Activated CD8-positive, alpha-beta T cell treated with anti-CD3 and anti-CD28 coated beads for 36 hours (primary cell): ENCODE results near the gene TNK2. TPM values are rescaled to one million over a fixed set of nuclear protein-coding genes. Genes with fewer than 3 reads are reported as not detected.

Experiments used
- ATAC-seq: fragments of 200-7000 bp; cut with Tn5 transposase; one replicate; pipeline ENCODE4 v1.10.0; 2021; ENCODE audit warnings: mild to moderate bottlenecking, moderate library complexity
- CTCF ChIA-PET: fragments of 350-600 bp; sonication (Branson Sonifier 250); formaldehyde crosslinking; loops from one replicate; lab custom pipeline; 2021; ENCODE audit warnings: antibody characterized with exemption; lab: Charles Lee
- POLR2A ChIA-PET: fragments of 350-600 bp; sonication (Branson Sonifier 250); formaldehyde crosslinking; loops from one replicate; lab custom pipeline; 2021; ENCODE audit warnings: antibody characterized with exemption; lab: Charles Lee
- DNase-seq: peaks from one replicate; pipeline ENCODE4 v3.0.0-alpha.2; 2020
- H3K27ac Mint-ChIP-seq: one replicate; pipeline ENCODE4 v1.8.0; 2021; ENCODE audit warnings: mild to moderate bottlenecking, mixed read lengths
- H3K27me3 Mint-ChIP-seq: one replicate; pipeline ENCODE4 v1.8.0; 2021; ENCODE audit warnings: mixed read lengths
- H3K36me3 Mint-ChIP-seq: one replicate; pipeline ENCODE4 v1.8.0; 2021; ENCODE audit warnings: low read depth, mixed read lengths
- H3K4me1 Mint-ChIP-seq: one replicate; pipeline ENCODE4 v1.8.0; 2021; ENCODE audit warnings: low read depth, mixed read lengths
- H3K4me3 Mint-ChIP-seq: one replicate; pipeline ENCODE4 v1.8.0; 2021; ENCODE audit warnings: mild to moderate bottlenecking, moderate library complexity, mixed read lengths
- H3K9me3 Mint-ChIP-seq: one replicate; pipeline ENCODE4 v1.8.0; 2021; ENCODE audit warnings: mixed read lengths
- intact Hi-C: fragments of 100-400 bp; cut with micrococcal nuclease; formaldehyde crosslinking; loops from one replicate; pipeline ENCODE4 v1.10.0; 2022
- total RNA-seq, 2 experiments: library from RNA; stranded (reverse); gene quantifications; one replicate each; pipeline ENCODE4 v1.2.3, GENCODE V29; 2021
- TF ChIP-seq, protein P1 (sequence below): fragments of 200-600 bp; IDR thresholded peaks from one replicate; pipeline ENCODE4 v1.8.0; 2022; ENCODE audit warnings: antibody characterized with exemption, mild to moderate bottlenecking

Gene TNK2
- total RNA-seq, 2 experiments from 2014 or later: 41.9 to 43.0 TPM

DNA sequence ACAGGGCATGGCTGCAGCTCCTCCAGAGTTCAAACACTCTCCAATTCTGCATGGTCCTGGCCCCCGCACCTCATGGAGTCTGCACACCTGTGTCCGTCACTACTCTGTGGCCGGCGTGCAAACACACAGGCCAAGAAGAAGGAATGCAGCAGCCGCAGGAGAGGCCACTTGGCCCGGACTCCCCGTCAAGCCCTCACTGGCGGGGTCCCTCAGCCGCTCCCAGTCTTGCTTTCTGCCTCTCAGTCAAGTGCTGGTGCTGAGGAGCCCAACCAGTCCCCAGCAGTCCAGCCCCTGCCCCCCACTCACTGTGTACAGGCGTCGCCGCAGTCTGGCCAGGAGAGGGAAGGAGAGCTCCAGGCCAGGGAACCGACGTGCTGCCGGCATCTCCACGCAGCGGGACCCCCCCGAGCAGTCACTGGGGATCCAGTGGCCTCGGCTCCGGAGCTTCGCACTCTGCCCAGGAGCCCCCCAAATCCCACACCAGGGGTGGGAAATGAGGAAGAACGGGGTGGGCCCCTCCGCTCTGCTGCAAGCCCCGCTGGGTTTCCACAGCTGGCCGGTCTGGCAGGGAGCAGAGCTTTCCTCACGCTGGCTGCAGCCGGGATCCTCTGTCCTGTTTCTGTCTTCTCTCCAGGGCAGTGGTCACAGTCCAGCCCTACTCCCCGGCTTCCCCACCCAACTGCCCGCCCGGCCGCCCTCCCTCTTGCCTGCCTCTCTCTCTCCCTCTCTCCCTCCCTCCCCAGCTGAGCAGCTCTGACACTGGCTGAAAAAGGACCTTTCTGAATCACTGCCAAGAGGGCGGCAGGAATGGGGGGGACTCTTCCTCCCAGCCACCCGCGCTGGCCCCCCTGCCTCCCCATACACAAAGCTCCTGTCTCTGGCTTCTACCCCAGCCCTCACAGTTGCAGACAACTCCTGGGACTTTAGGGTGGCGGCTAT lies 16.0 kb downstream of the TNK2 start:
- TF ChIP-seq, protein P1, sequence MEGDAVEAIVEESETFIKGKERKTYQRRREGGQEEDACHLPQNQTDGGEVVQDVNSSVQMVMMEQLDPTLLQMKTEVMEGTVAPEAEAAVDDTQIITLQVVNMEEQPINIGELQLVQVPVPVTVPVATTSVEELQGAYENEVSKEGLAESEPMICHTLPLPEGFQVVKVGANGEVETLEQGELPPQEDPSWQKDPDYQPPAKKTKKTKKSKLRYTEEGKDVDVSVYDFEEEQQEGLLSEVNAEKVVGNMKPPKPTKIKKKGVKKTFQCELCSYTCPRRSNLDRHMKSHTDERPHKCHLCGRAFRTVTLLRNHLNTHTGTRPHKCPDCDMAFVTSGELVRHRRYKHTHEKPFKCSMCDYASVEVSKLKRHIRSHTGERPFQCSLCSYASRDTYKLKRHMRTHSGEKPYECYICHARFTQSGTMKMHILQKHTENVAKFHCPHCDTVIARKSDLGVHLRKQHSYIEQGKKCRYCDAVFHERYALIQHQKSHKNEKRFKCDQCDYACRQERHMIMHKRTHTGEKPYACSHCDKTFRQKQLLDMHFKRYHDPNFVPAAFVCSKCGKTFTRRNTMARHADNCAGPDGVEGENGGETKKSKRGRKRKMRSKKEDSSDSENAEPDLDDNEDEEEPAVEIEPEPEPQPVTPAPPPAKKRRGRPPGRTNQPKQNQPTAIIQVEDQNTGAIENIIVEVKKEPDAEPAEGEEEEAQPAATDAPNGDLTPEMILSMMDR: no peak
- H3K27me3 Mint-ChIP-seq: no peaks in the 10 kb centered on the region
- no peak overlapping the region for H3K27ac Mint-ChIP-seq
- no peak for ATAC-seq
- H3K9me3 Mint-ChIP-seq: no peaks in the 10 kb centered on the region
- no peak overlapping the region for H3K4me3 Mint-ChIP-seq
- H3K4me1 Mint-ChIP-seq: peaks cover 23% of the 10 kb centered on the region
- peaks cover 5% of the 10 kb centered on the region for H3K36me3 Mint-ChIP-seq
- DNase-seq: no peak
- intact Hi-C loops: no loop called here
- POLR2A ChIA-PET: interaction anchor here (1.4 to 3.4 kb wide), 2 partner anchors 15 to 23 kb away, joined by 5 to 14 read pairs; partner anchors contain the start of gene TNK2
- CTCF ChIA-PET: interaction anchor here (2.4 to 9.3 kb wide), 6 partner anchors 11 to 39 kb away, joined by 7 to 131 read pairs (median 74); partner anchors contain the start of gene TNK2

DNA sequence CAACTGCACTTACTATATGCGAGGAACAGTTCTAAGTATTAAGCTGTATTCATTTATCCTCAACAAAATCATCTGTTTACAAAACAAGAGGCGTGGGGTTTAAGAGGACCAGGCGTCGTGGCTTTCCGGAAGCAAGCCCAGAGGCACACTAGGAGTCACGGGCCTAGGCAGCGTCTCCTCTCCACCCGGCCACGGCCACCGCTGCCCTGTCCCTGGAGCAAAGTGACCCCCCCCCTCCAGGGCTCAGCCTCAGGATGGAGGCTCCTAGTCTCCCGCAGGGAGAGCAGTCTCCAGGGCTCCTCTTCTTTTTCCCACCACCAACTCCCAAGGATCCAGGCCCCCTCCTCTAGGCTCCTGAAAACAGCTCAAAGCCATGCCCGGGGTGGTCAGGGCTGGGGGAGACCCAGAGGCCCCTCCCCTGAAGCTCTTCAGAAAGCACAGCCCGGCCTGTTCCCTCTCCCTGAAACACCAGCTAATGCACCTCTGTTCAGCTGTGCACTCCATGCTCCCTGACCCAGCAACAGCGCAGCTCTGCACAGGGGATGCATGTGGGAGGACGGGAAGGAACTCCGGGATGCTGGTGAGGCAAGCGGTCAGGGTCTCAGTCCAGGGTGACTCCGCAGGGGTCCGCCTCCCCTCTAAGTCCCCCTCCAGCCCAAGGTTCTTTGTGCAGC lies 16.8 kb downstream of the TNK2 start:
- intact Hi-C loops: no loop called here
- Mint-ChIP-seq H3K4me1 (peaks cover 14% of the 10 kb centered on the region), H3K4me3 (no peak overlapping the region), H3K27me3 (no peaks in the 10 kb centered on the region), H3K36me3 (peaks cover 7% of the 10 kb centered on the region), H3K9me3 (no peaks in the 10 kb centered on the region), H3K27ac (no peak overlapping the region)
- DNase-seq (no peak), ATAC-seq (no peak)
- CTCF ChIA-PET: interaction anchor here (2.4 to 9.3 kb wide), 4 partner anchors 16 to 31 kb away, joined by 7 to 131 read pairs (median 104); partner anchors contain the start of gene TNK2
- TF ChIP-seq, protein P1: no peak
- POLR2A ChIA-PET: interaction anchor here (1.4 kb wide), 1 partner anchor 16 kb away, joined by 5 read pairs; the partner anchor contains the start of gene TNK2

DNA sequence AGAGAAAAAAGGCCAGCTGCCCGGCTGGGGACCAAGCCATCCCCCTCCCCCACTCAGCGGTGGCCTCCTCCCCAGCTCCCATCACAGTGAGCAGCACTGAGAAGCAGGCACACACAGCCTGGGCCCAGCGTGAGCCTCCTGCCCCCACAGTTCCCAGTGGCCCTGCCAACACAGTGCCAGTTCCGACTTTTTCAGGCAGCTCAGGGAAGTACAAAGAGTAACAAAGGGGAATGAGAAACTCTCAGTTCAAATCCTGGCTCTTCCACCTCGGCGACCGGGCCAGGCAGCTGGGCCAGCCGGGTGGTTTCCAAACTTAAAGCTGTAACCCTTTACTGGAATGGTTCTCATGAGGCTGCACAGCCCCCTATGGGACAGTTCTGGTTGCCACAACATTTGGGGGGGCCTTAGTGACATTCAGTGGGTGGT lies 18.5 kb downstream of the TNK2 start:
- intact Hi-C loops: no loop called here
- CTCF ChIA-PET: interaction anchor here (1.0 to 9.3 kb wide), 5 partner anchors 25 to 39 kb away, joined by 3 to 131 read pairs (median 7); no protein-coding TSS in a partner anchor
- Mint-ChIP-seq H3K27me3 (no peaks in the 10 kb centered on the region), H3K27ac (no peak overlapping the region), H3K4me3 (no peak overlapping the region), H3K4me1 (peaks cover 9% of the 10 kb centered on the region), H3K36me3 (peaks cover 7% of the 10 kb centered on the region), H3K9me3 (no peaks in the 10 kb centered on the region)
- ATAC-seq (no peak), DNase-seq (no peak)
- TF ChIP-seq, protein P1: no peak
- POLR2A ChIA-PET: interaction anchor here (1.4 to 1.7 kb wide), 2 partner anchors 12 to 17 kb away, joined by 3 to 6 read pairs; no protein-coding TSS in a partner anchor

DNA sequence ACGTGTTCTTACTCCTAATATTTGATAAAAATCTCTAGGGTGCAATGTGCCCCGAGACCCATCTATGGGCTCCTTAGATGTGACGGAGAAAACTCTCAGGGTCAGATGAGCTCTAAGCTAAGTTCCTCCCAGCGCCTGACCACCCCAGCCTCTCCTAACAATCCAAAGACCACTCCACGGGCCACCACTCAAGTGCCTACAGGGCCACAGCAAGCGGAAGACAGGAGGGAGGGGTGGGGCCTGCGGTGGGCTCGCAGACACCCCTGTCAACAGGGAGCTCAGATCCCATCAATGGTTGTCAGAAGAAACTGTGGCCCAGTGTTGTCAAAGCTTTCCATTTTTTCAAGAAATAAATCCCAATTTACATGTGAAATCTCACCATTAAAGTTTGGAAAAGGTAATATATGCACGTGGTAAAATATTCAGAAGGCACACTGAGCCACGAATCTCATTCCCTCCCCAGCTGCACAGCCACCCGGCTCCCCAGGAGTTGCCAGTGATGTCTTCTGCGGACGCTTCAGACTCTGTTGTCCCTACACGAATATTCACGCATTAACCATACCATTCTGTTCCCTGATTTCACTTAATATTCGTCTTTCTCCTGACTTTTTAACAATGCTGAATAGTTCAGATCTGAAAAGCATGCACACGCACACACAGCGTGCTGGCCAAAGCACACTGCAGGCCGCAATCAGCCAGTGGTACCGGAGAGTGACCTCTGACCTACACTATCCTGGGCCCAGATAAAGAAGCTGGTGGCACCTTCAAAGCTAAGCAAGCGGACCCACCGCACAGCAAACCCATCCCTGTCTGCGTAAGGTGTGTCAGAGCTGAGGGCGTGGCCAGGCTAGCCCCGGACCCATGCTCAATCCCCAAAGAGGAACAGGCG lies 19.1 kb downstream of the TNK2 start:
- DNase-seq (no peak), ATAC-seq (no peak)
- TF ChIP-seq, protein P1: no peak
- H3K4me3 Mint-ChIP-seq: no peak overlapping the region
- CTCF ChIA-PET: interaction anchor here (1.0 to 9.3 kb wide), 4 partner anchors 26 to 39 kb away, joined by 3 to 131 read pairs (median 8); no protein-coding TSS in a partner anchor
- H3K27me3 Mint-ChIP-seq: no peaks in the 10 kb centered on the region
- peaks cover 7% of the 10 kb centered on the region for H3K36me3 Mint-ChIP-seq
- H3K27ac Mint-ChIP-seq: no peak overlapping the region
- no peaks in the 10 kb centered on the region for H3K9me3 Mint-ChIP-seq
- POLR2A ChIA-PET: interaction anchor here (1.4 to 1.7 kb wide), 2 partner anchors 13 to 18 kb away, joined by 3 to 6 read pairs; no protein-coding TSS in a partner anchor
- peaks cover 4% of the 10 kb centered on the region for H3K4me1 Mint-ChIP-seq
- intact Hi-C loops: no loop called here
